ENCODE data around the gene CASP8AP2. TPM values are rescaled to one million over a fixed set of nuclear protein-coding genes. Genes with fewer than 3 reads are reported as not detected.
"Not testable (repeated sequence)": the region's sequence is repeated elsewhere in the genome, so short reads cannot be mapped to it uniquely, and the experiment has no call there.

Gene CASP8AP2
- 18.8 TPM for total RNA-seq

GRCh38 chr6:89829472-89830169, at the start of gene CASP8AP2:
Gene CASP8AP2 (plus strand): TSS chr6:89829880.
- DNase-seq, result peak; percentile 98

DNA sequence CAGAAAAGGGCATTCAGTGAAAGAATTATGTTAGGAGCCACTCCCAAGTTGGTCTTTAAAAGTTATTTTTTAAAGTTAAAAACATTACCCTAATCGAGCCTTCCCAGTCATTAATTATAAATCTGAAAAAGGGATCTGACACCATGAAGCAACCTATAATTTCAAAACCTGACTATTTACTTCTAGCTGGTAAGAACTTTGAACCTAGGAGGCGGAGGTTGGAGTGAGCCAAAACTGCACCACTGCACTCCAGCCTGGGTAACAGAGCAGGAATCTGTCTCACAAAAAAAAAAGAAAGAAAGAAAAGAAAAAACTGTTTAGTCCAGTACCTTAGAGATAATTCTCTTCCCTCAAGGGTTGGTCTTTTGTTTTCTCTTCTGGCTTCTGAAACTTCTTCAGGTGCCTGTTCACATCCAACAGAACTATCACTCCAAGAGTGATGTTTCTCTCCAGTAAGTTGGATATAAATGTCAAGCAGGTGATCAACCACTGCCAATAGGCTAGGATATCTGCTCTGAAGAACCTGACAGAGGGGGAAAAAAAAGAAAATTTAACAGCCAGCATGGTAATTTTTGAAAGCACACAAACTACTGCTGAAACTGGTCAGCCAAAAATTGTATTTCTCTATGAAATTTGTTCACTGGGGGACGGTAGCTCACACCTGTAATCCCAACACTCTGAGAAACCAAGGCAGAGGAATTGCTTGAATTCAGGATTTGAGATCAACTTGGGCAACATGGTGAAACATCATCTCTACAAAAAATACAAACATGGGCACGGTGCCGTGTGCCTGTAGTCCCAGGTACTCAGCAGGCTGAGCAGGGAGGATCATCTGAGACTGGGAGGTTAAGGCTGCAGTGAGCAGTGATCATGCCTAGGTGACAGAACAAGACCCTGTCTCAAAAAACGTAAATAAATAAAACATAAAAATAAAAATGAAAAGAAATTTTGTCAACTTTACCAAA, 48.3 kb upstream of the CASP8AP2 start:
- DNase-seq, result no peak

DNA sequence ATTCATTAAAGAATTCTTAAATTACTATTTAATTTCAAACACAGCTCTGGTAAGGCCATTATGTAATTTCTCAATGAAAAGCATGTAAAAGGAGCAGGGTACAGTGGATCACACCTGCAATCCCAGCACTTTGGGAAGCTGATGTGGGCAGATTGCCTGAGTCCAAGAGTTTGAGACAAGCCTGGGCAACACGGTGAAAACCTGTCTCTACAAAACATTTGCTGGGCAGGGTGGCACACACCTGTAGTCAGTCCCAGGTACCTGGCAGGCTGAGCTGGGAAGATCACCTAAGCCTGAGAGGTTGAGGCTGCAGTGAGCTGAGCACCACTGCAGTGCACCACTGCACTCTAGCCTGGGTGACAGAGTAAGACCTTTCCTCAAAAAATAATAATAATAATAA, 47.5 kb upstream of the CASP8AP2 start:
- no peak for DNase-seq

DNA sequence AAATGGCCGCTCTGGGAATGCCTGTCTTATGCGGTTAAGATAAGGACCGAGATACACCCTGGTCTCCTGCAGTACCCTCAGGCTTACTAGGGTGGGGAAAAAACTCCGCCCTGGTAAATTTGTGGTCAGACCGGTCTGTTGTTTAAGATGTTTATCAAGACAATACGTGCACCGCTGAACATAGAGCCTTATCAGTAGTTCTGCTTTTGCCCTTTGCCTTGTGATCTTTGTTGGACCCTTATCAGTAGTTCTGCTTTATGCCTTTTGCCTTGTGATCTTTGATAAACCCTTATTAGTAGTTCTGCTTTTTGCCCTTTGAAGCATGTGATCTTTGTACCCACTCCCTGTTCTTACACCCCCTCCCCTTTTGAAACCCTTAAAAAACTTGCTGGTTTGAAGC, 46.4 kb upstream of the CASP8AP2 start:
- not testable (repeated sequence) for DNase-seq

DNA sequence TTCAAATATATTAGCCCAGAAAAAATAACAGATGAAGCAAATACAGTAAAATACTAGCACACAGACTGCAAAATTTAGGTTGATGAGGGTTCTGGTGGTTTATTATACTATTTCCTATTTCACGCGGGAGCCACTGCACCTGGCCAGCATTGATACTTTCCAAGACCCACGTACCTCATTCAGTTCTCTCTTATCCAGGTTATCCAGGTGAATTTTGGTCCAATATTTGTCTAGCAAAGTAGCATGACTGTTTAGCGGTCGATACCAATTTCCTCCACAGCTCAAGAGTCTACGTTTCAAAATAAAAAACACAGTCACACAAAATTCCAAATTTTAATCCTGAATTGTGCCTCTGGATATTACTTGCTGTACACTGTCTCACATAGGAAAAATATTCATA, 44.8 kb upstream of the CASP8AP2 start:
- DNase-seq, result no peak

DNA sequence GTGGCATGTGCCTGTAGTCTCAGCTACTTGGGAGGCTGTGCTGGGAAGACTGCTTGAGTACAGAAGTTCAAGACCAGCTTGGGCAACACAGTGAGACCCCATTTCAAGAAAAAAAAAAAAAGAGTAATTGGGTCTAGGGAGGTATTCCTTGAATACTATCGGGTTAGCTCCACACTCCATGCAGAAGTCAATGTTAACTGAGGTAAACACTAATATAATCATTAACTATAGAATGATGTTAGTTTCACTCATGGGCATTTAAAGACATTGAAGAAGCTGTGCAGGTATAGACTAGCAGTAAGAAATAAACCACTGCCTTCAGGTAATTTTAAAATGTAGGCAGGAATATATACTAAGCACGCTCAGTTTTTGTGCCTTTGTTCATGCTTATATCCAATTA, 42.7 kb upstream of the CASP8AP2 start:
- DNase-seq, result no peak

DNA sequence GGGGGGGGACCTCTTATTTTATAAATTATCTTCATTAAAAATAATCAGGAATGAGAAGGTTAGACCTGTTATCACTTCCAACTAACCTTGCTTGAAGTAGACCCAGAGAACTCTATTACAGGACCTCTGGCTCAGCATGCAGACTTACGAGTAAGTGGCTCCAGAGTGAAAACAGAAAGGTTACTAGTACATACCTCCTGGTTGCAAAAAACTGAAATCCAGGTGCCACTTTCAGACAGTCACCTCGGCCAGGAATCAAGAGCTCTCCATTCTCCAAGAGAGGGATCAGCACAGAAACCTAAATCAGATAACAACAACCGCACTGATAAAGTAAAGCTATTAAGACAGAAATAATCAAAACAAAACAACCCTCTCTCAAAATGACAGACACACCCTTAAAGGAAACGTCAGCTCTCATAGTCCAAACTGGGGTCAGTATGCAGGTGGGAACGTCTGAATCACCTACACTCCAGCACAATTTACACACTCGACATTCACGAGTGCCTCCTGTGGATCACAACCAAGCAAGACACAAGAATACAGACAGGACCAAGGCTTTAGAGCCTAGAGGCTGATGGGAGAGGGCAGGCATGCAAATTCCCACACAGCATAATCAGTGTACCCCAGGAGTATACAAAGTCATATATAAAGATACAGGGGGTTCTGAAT, 41.9 kb upstream of the CASP8AP2 start:
- DNase-seq, result no peak

DNA sequence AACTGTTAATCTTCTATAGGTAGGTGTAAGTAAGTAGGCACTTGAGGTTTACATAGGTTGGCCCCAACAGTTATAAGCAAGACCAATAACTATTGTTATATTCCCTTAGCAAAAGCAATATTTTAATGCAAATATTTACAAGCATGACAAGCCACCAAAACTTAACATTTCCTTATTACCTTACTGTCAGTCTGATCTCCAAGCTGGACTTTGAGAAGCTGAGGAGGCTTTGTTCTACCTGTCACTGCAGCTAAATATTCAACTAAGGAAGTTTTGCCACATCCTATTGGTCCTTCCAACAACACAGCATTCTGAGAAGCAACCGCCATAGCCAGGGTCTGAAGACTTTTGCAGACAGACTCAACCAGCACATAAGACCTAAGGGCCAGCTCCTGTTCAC, 39.7 kb upstream of the CASP8AP2 start:
- no peak for DNase-seq

GRCh38 chr6:89790403-89790802, 39.3 kb upstream of the CASP8AP2 start:
- no peak for DNase-seq

DNA sequence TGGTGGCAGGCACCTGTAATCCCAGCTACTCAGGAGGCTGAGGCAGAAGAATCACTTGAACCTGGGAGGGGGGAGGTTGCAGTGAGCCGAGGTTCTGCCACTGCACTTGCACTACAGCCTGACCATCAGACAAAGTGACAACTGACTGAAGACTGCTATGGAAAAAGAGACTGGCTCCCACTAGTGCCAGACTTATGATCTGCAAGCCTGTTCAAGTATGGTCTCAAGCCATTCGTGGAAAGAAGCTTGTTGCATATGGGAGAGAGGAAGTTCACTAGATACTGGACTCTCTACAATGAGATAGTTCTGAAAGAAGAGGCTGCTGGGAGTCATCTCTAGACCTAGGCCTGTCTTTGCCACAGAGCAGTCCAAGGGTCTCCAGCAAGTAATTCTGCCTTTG, 36.8 kb upstream of the CASP8AP2 start:
- DNase-seq, result no peak

DNA sequence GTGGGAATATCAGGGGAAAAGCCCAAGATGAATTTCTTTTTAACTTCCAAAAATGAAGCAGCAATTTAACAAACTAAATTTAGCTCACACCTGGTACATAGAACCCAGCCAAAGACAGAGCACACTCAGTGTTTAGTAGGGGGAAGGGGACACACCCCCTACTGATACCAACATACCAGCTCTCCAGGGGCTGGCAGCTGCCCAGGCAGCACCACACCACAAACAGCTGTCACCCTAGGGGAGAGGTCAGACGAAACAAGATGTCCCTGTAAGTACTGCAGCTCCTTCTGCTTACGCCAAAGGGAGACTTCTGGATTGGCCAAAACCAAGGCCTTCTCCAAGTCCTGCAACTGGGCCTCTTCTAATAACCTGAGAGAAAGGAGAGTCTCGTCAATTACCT, 36.1 kb upstream of the CASP8AP2 start:
- no peak for DNase-seq

GRCh38 chr6:89794324-89794723, 35.4 kb upstream of the CASP8AP2 start:
- no peak for DNase-seq

DNA sequence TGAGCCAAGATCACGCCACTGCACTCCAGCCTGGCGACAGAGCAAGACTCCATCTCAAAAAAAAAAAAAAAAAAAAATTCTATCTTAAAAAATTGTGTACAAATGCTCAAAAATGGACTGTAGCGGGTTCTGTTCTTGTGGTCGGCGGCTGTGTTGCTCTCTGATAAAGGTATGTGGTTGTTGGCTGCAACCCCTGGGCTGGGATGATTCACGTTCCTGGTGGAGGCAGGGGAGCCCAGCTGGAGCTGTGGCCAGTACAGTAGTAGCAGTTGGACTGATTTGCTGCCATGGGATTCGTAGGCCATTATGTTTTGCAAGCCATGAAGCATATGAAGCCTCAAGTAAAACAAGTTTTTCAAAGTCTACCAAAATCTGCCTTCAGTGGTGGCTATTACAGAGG, 32.4 kb upstream of the CASP8AP2 start:
- no peak for DNase-seq

- DNase-seq, result no peak
Observed at GRCh38 chr6:89799096-89799495, 30.6 kb upstream of the CASP8AP2 start.

DNA sequence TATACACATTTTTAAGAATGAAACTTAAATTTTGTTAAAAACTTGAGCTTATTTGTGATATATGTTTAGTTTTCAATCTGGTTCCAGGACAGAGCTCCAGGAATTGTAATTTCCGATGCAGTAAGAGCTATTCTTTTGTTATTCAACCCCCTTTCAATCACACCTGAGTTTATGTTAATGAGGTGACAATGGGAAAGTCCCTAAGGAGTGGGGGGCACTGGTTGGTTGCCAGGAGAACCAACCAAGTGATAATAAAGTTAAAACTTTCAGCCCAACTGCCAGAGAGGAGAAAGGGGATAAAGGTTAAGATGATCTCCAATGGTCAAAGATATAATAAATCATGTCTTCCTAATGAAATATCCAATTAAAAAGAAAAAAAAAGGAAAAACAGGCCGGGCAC, 29.9 kb upstream of the CASP8AP2 start:
- no peak for DNase-seq

GRCh38 chr6:89803271-89803670, 26.4 kb upstream of the CASP8AP2 start:
- no peak for DNase-seq

DNA sequence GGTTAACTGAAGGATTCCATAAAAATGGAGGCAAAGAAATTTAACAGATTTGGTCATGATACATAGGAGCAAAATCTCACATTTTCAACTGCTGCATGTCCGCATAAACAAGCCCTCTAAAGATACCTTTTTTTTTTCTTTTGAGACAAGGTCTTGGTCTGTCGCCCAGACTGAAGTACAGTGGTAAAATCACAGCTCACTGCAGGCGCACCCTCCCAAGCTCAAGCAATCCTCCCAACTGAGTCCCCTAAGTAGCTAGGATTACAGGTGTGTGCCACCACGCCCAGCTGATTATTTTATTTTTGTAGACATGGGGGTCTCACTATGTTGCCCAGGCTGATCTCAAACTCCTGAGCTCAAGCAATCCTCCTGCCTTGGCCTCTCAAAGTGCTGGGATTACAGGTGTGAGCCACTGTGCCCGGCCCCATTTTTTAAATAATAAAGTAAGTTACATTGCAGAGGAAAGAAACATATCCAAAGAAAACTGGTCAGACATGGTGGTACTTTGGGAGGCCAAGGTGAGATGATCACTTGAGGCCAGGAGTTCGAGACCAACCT, 23.8 kb upstream of the CASP8AP2 start:
- no peak for DNase-seq

- no peak for DNase-seq
Observed at GRCh38 chr6:89807581-89807980, 22.1 kb upstream of the CASP8AP2 start.

DNA sequence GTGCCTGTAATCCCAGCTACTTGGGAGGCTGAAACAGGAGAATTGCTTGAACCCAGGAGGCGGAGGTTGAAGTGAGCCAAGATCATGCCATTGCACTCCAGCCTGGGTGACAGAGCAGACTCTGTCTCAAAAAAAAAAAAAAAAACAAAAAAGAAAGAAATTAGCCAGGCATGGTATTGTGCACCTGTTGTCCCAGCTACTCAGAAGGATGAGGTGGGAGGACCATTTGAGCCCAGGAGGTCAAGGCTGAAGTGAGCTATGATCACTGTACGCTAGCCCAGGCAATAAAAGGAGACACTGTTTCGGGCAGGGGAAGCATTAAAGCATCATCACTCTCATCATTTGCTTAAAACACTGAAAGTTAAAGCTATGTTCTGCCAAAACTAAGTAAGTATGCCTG, 16.3 kb upstream of the CASP8AP2 start:
- not testable (repeated sequence) for DNase-seq

DNA sequence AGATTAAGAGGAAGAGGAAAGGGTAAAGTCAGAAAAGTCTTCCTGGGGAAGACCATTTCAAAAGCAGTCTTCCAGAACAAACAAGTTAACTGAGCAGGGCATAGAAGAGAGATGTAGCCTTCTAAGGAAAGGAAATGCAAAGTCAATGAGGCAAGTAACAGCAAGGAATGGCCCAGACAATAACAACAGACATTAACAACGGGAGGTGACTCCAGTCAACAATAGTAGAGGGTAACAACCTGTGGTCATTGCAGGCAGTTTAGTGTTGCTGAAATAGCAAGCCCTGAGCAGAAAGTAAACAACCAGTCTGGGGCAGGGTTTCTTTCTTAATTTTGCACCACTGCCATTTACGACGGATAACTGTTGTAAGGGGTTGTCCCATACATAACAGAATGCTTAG, 12.2 kb upstream of the CASP8AP2 start:
- DNase-seq, result no peak

GRCh38 chr6:89818977-89819335, 10.7 kb upstream of the CASP8AP2 start:
- DNase-seq, result no peak

GRCh38 chr6:89819336-89820130, 10.1 kb upstream of the CASP8AP2 start, which contains the start of gene MDN1:
Gene MDN1 (minus strand): TSS chr6:89819794. CDS start chr6:89819607, 187 bp downstream.
- peak; percentile 95 for DNase-seq

All from skin of body (tissue), 2 donors.